HEK293 (cell line): ENCODE results near the gene ARHGEF11.

Source experiments
- CTCF ChIA-PET: fragments of 350-600 bp; formaldehyde crosslinking; extraction: SDS; loops from one replicate; lab custom pipeline; 2021; ENCODE audit warnings: antibody characterized with exemption; lab: Yijun Ruan, JAX
- POLR2A ChIA-PET: fragments of 300-600 bp; formaldehyde crosslinking; extraction: SDS; loops from one replicate; lab custom pipeline; 2020; ENCODE audit warnings: antibody characterized with exemption, inconsistent platforms; lab: Yijun Ruan, JAX
- H3K27ac ChIP-seq: fragments of 200-500 bp; sonication (Bioruptor generic); 2 replicates; pipeline ENCODE4 v1.5.1; 2014; ENCODE audit warnings: low read depth, low read length, control low read depth, inconsistent platforms; ENCODE audit errors: extremely low read depth
- H3K36me3 ChIP-seq, 2 experiments: fragments of 200-500 bp in 1 of 2; sonication (Bioruptor generic) in 1 of 2; 1 replicate in 1 of 2; 2 replicates in 1 of 2; pipeline ENCODE4 v1.5.1; 2014 to 2017; ENCODE audit warnings: inconsistent platforms in 2 of 2, low read length in 2 of 2; ENCODE audit not compliant: control insufficient read depth in 2 of 2, insufficient read depth in 1 of 2
- H3K4me1 ChIP-seq: fragments of 200-500 bp; sonication (Bioruptor generic); 2 replicates; pipeline ENCODE4 v1.5.1; 2014; ENCODE audit warnings: mild to moderate bottlenecking, low read length, inconsistent platforms; ENCODE audit not compliant: control insufficient read depth, insufficient read depth
- H3K4me3 ChIP-seq: 2 replicates; pipeline ENCODE4 v1.5.1; 2011; ENCODE audit warnings: low read depth, mild to moderate bottlenecking, control low read depth, low read length, moderate library complexity
- H3K9me3 ChIP-seq: fragments of 200-500 bp; sonication (Bioruptor generic); 2 replicates; pipeline ENCODE4 v1.5.1; 2014; ENCODE audit warnings: low read depth, low read length, inconsistent platforms; ENCODE audit not compliant: control insufficient read depth, insufficient read depth
- BCL11B ChIP-seq: fragments of 450-650 bp; formaldehyde crosslinking; IDR thresholded peaks from 2 replicates; pipeline ENCODE4 v1.5.1; 2016; ENCODE audit warnings: low read depth, missing biosample characterization, missing genetic modification characterization
- GLI4 ChIP-seq: fragments of 450-650 bp; formaldehyde crosslinking; IDR thresholded peaks from 2 replicates; pipeline ENCODE4 v1.5.1; 2016; ENCODE audit warnings: missing biosample characterization, missing genetic modification characterization
- GLIS1 ChIP-seq: fragments of 450-650 bp; formaldehyde crosslinking; IDR thresholded peaks from 2 replicates; pipeline ENCODE4 v1.5.1; 2016; ENCODE audit warnings: missing biosample characterization, missing genetic modification characterization
- PRDM2 ChIP-seq: fragments of 450-650 bp; formaldehyde crosslinking; IDR thresholded peaks from 2 replicates; pipeline ENCODE4 v1.5.1; 2016; ENCODE audit warnings: missing biosample characterization, missing genetic modification characterization, borderline replicate concordance
- RBAK ChIP-seq: fragments of 450-650 bp; formaldehyde crosslinking; IDR thresholded peaks from 2 replicates; pipeline ENCODE4 v1.5.1; 2016; ENCODE audit warnings: missing biosample characterization, missing genetic modification characterization
- SCRT1 ChIP-seq: fragments of 450-650 bp; formaldehyde crosslinking; IDR thresholded peaks from 2 replicates; pipeline ENCODE4 v1.5.1; 2016; ENCODE audit warnings: missing biosample characterization, missing genetic modification characterization, borderline replicate concordance
- SP7 ChIP-seq: fragments of 450-650 bp; formaldehyde crosslinking; IDR thresholded peaks from 2 replicates; pipeline ENCODE4 v1.5.1; 2016; ENCODE audit warnings: missing biosample characterization, missing genetic modification characterization
- ZEB2 ChIP-seq: fragments of 450-650 bp; formaldehyde crosslinking; IDR thresholded peaks from 2 replicates; pipeline ENCODE4 v1.5.1; 2016; ENCODE audit warnings: missing biosample characterization, missing genetic modification characterization
- ZFHX2 ChIP-seq: fragments of 450-650 bp; formaldehyde crosslinking; conservative IDR thresholded peaks from 2 replicates; pipeline ENCODE4 v1.5.1; 2016; ENCODE audit warnings: missing biosample characterization, missing genetic modification characterization
- ZFP37 ChIP-seq: fragments of 450-650 bp; formaldehyde crosslinking; IDR thresholded peaks from 2 replicates; pipeline ENCODE4 v1.5.1; 2016; ENCODE audit warnings: missing biosample characterization, missing genetic modification characterization
- ZIC2 ChIP-seq: fragments of 450-650 bp; formaldehyde crosslinking; IDR thresholded peaks from 2 replicates; pipeline ENCODE4 v1.5.1; 2016; ENCODE audit warnings: missing biosample characterization, missing genetic modification characterization
- ZNF133 ChIP-seq: fragments of 450-650 bp; formaldehyde crosslinking; IDR thresholded peaks from 2 replicates; pipeline ENCODE4 v1.5.1; 2016; ENCODE audit warnings: missing biosample characterization, missing genetic modification characterization
- ZNF24 ChIP-seq: fragments of 450-650 bp; formaldehyde crosslinking; IDR thresholded peaks from 2 replicates; pipeline ENCODE4 v1.5.1; 2016; ENCODE audit warnings: missing biosample characterization, missing genetic modification characterization
- ZNF248 ChIP-seq: fragments of 450-650 bp; formaldehyde crosslinking; IDR thresholded peaks from 2 replicates; pipeline ENCODE4 v1.5.1; 2017; ENCODE audit warnings: missing biosample characterization, missing genetic modification characterization
- ZNF266 ChIP-seq: fragments of 450-650 bp; formaldehyde crosslinking; IDR thresholded peaks from 2 replicates; pipeline ENCODE4 v1.5.1; 2016; ENCODE audit warnings: missing biosample characterization, missing genetic modification characterization, low read depth
- ZNF274 ChIP-seq, 2 experiments: fragments of 200-500 bp in 1 of 2; fragments of 450-650 bp in 1 of 2; sonication (Bioruptor generic) in 1 of 2; formaldehyde crosslinking in 1 of 2; IDR thresholded peaks; 2 replicates each; pipeline versions ENCODE4 v1.5.1 to v1.6.1; 2014 to 2016; ENCODE audit warnings: borderline replicate concordance in 1 of 2, inconsistent platforms in 1 of 2, low read length in 1 of 2, missing biosample characterization in 1 of 2, missing genetic modification characterization in 1 of 2
- ZNF366 ChIP-seq: fragments of 450-650 bp; formaldehyde crosslinking; conservative IDR thresholded peaks from 2 replicates; pipeline ENCODE4 v1.5.1; 2016; ENCODE audit warnings: missing biosample characterization, missing genetic modification characterization
- ZNF510 ChIP-seq: fragments of 450-650 bp; formaldehyde crosslinking; IDR thresholded peaks from 2 replicates; pipeline ENCODE4 v1.5.1; 2018; ENCODE audit warnings: mild to moderate bottlenecking, missing genetic modification characterization, missing biosample characterization; ENCODE audit not compliant: insufficient replicate concordance
- ZNF629 ChIP-seq: fragments of 450-650 bp; formaldehyde crosslinking; IDR thresholded peaks from 2 replicates; pipeline ENCODE4 v1.5.1; 2017; ENCODE audit warnings: missing biosample characterization, missing genetic modification characterization
- ZNF654 ChIP-seq: fragments of 450-650 bp; formaldehyde crosslinking; IDR thresholded peaks from 2 replicates; pipeline ENCODE4 v1.5.1; 2016; ENCODE audit warnings: low read depth, missing biosample characterization, missing genetic modification characterization
- ZNF664 ChIP-seq: fragments of 450-650 bp; formaldehyde crosslinking; IDR thresholded peaks from 2 replicates; pipeline ENCODE4 v1.5.1; 2016; ENCODE audit warnings: missing biosample characterization, missing genetic modification characterization
- TF ChIP-seq, protein P1 (sequence below): fragments of 450-650 bp; formaldehyde crosslinking; IDR thresholded peaks from 2 replicates; pipeline ENCODE4 v1.5.1; 2016; ENCODE audit warnings: missing biosample characterization, missing genetic modification characterization
- TF ChIP-seq, protein P2 (sequence below): fragments of 450-650 bp; formaldehyde crosslinking; IDR thresholded peaks from 2 replicates; pipeline ENCODE4 v1.5.1; 2017; ENCODE audit warnings: missing biosample characterization, missing genetic modification characterization
- TF ChIP-seq, protein P3 (sequence below): fragments of 450-650 bp; formaldehyde crosslinking; IDR thresholded peaks from 2 replicates; pipeline ENCODE4 v1.5.1; 2016; ENCODE audit warnings: missing biosample characterization, missing genetic modification characterization

The ARHGEF11 gene

GRCh38 chr1:156889802-156890580 is 155.6 kb downstream of the ARHGEF11 start (continued):
- TF ChIP-seq PRDM2 (tag by site-specific recombination), result no peak
- TF ChIP-seq ZNF366 (tag by site-specific recombination), result 0 out of 2 replicates have a peak, but pooled peaks have one; percentile 44
- TF ChIP-seq ZNF629 (tag by site-specific recombination), result 0 out of 2 replicates have a peak, but pooled peaks have one; percentile 32
- TF ChIP-seq ZNF664 (tag by site-specific recombination), result peak; percentile 97
- 0 out of 2 replicates have a peak, but pooled peaks have one; percentile 49 for TF ChIP-seq ZFP37 (tag by site-specific recombination)
- no peak for TF ChIP-seq RBAK
- TF ChIP-seq SCRT1 (tag by site-specific recombination), result no peak
- TF ChIP-seq SP7 (tag by site-specific recombination), result 0 out of 2 replicates have a peak, but pooled peaks have one; percentile 53
- TF ChIP-seq, protein P1, sequence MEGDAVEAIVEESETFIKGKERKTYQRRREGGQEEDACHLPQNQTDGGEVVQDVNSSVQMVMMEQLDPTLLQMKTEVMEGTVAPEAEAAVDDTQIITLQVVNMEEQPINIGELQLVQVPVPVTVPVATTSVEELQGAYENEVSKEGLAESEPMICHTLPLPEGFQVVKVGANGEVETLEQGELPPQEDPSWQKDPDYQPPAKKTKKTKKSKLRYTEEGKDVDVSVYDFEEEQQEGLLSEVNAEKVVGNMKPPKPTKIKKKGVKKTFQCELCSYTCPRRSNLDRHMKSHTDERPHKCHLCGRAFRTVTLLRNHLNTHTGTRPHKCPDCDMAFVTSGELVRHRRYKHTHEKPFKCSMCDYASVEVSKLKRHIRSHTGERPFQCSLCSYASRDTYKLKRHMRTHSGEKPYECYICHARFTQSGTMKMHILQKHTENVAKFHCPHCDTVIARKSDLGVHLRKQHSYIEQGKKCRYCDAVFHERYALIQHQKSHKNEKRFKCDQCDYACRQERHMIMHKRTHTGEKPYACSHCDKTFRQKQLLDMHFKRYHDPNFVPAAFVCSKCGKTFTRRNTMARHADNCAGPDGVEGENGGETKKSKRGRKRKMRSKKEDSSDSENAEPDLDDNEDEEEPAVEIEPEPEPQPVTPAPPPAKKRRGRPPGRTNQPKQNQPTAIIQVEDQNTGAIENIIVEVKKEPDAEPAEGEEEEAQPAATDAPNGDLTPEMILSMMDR (tag by site-specific recombination), result peak; percentile 68
- TF ChIP-seq ZNF248 (tag by site-specific recombination), result no peak
- TF ChIP-seq ZEB2 (tag by site-specific recombination), result peak; percentile 47
- TF ChIP-seq BCL11B (tag by site-specific recombination), result peak; percentile 66
- TF ChIP-seq, protein P2, sequence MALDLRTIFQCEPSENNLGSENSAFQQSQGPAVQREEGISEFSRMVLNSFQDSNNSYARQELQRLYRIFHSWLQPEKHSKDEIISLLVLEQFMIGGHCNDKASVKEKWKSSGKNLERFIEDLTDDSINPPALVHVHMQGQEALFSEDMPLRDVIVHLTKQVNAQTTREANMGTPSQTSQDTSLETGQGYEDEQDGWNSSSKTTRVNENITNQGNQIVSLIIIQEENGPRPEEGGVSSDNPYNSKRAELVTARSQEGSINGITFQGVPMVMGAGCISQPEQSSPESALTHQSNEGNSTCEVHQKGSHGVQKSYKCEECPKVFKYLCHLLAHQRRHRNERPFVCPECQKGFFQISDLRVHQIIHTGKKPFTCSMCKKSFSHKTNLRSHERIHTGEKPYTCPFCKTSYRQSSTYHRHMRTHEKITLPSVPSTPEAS (tag by site-specific recombination), result no peak
- no peak for TF ChIP-seq GLI4
- TF ChIP-seq ZNF24 (tag by site-specific recombination), result 0 out of 2 replicates have a peak, but pooled peaks have one; percentile 30
- TF ChIP-seq ZNF654, result peak; percentile 98
- TF ChIP-seq ZFHX2 (tag by site-specific recombination), result no peak

DNA sequence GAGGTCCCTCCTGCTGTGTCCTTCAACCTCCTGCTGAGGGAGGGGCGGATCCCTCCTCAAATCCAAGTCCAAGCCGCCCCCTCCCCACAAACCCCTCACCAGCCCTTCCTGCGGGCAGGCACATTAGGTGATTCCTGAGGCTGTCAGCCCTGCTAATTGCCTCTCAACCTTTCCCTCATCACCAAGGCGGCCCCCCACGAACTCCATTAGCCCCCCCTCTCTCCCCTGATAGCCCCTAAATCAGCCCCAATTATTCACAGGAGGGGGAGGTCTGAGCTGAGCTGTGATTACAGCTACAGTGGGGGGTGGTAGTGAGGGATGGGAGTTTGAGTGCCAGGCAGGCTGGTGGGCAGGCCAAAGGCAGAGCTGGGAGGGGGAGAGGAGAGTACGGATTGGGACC is 157.8 kb downstream of the ARHGEF11 start:
- H3K36me3 ChIP-seq, result no peaks in the 10 kb centered on the region
- H3K27ac ChIP-seq, result no peak overlapping the region
- ChIA-PET POLR2A (interaction anchor here (0.9 to 1.4 kb wide), 2 partner anchors 28 to 46 kb away, joined by 5 to 8 read pairs; partner anchors contain the start of gene NTRK1), CTCF (interaction anchor here (0.5 to 10.2 kb wide), 7 partner anchors 37 to 207 kb away, joined by 4 to 199 read pairs (median 11); partner anchors contain the start of gene LRRC71)
- H3K4me3 ChIP-seq, result no peak overlapping the region
- H3K4me1 ChIP-seq, result no peaks in the 10 kb centered on the region
- H3K9me3 ChIP-seq, result no peaks in the 10 kb centered on the region
- TF ChIP-seq ZNF266 (no peak), ZNF133 (tag by site-specific recombination) (no peak), ZIC2 (tag by site-specific recombination) (0 out of 2 replicates have a peak, but pooled peaks have one; percentile 18), GLIS1 (tag by site-specific recombination) (peak; percentile 73), ZNF274 (IDR thresholded peaks at IDR 0.05; ENCODE audit: low read length) (no peak), ZNF274 (tag by site-specific recombination; IDR thresholded peaks at IDR 0.05; ENCODE audit: borderline replicate concordance) (no peak), ZNF510 (tag by site-specific recombination) (no peak)
- TF ChIP-seq, protein P3, sequence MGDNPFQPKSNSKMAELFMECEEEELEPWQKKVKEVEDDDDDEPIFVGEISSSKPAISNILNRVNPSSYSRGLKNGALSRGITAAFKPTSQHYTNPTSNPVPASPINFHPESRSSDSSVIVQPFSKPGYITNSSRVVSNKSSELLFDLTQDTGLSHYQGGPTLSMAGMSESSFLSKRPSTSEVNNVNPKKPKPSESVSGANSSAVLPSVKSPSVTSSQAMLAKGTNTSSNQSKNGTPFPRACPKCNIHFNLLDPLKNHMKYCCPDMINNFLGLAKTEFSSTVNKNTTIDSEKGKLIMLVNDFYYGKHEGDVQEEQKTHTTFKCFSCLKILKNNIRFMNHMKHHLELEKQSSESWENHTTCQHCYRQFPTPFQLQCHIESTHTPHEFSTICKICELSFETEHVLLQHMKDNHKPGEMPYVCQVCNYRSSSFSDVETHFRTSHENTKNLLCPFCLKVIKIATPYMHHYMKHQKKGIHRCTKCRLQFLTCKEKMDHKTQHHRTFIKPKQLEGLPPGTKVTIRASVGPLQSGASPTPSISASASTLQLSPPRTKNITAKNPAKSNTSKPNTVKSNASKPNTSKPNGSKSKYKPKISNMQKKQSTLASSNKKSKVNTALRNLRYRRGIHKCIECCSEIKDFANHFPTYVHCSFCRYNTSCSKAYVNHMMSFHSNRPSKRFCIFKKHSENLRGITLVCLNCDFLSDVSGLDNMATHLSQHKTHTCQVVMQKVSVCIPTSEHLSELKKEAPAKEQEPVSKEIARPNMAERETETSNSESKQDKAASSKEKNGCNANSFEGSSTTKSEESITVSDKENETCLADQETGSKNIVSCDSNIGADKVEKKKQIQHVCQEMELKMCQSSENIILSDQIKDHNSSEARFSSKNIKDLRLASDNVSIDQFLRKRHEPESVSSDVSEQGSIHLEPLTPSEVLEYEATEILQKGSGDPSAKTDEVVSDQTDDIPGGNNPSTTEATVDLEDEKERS, result no peak
